WTC11 (cell line): Measurements from ENCODE around the gene CNTN5. TPM values are rescaled to one million over a fixed set of nuclear protein-coding genes. Genes with fewer than 3 reads are reported as not detected.

Experiments
- ATAC-seq: fragments of 200-7000 bp; cut with Tn5 transposase; 2 replicates; pipeline ENCODE4 v1.10.0; 2021; ENCODE audit warnings: mild to moderate bottlenecking, moderate library complexity
- CTCF ChIA-PET: fragments of 300-600 bp; sonication (Branson Sonifier 250); formaldehyde crosslinking; loops from one replicate; lab custom pipeline; 2021; ENCODE audit warnings: antibody characterized with exemption; lab: Charles Lee
- POLR2A ChIA-PET: fragments of 350-600 bp; sonication (Branson Sonifier 250); formaldehyde crosslinking; loops from one replicate; lab custom pipeline; 2021; ENCODE audit warnings: antibody characterized with exemption; lab: Charles Lee
- DNase-seq: peaks from one replicate; pipeline ENCODE4 v3.0.0; 2021; ENCODE audit warnings: low spot score
- H3K27ac Mint-ChIP-seq: 2 replicates; pipeline ENCODE4 v1.8.0; 2021; ENCODE audit warnings: mixed read lengths
- H3K27me3 Mint-ChIP-seq: 2 replicates; pipeline ENCODE4 v1.8.0; 2021; ENCODE audit warnings: low read depth, mild to moderate bottlenecking, moderate library complexity, mixed read lengths
- H3K36me3 Mint-ChIP-seq: 2 replicates; pipeline ENCODE4 v1.8.0; 2021; ENCODE audit warnings: mixed read lengths
- H3K4me1 Mint-ChIP-seq: 2 replicates; pipeline ENCODE4 v1.8.0; 2022; ENCODE audit warnings: mixed read lengths
- H3K4me3 Mint-ChIP-seq: 2 replicates; pipeline ENCODE4 v1.8.0; 2021; ENCODE audit warnings: mild to moderate bottlenecking, moderate library complexity, mixed read lengths
- H3K9me3 Mint-ChIP-seq: 2 replicates; pipeline ENCODE4 v1.8.0; 2021; ENCODE audit warnings: mixed read lengths
- ELF4 ChIP-seq: sonication (generic); formaldehyde crosslinking; IDR thresholded peaks from 2 replicates; pipeline ENCODE4 v1.8.1; 2022; ENCODE audit warnings: low read depth, mild to moderate bottlenecking, moderate library complexity, missing genetic modification reagents
- FOXJ3 ChIP-seq: sonication (generic); formaldehyde crosslinking; IDR thresholded peaks from 2 replicates; pipeline ENCODE4 v1.9.0; 2021; ENCODE audit warnings: missing genetic modification reagents, mild to moderate bottlenecking, borderline replicate concordance
- GTF2I ChIP-seq: fragments of 250-450 bp; sonication (Bioruptor Pico); conservative IDR thresholded peaks from 2 replicates; pipeline ENCODE4 v1.4.0; 2021; ENCODE audit warnings: mild to moderate bottlenecking
- HMGA2 ChIP-seq: fragments of 250-450 bp; sonication (Bioruptor Pico); IDR thresholded peaks from 2 replicates; pipeline ENCODE4 v1.4.0; 2021; ENCODE audit warnings: mild to moderate bottlenecking, moderate library complexity
- JUN ChIP-seq: sonication (generic); formaldehyde crosslinking; IDR thresholded peaks from 2 replicates; pipeline ENCODE4 v1.8.0; 2023; ENCODE audit warnings: mild to moderate bottlenecking, missing genetic modification reagents
- NFE2L1 ChIP-seq: sonication (generic); formaldehyde crosslinking; IDR thresholded peaks from 2 replicates; pipeline ENCODE4 v1.8.1; 2023; ENCODE audit warnings: missing genetic modification reagents
- NFYB ChIP-seq: sonication (generic); formaldehyde crosslinking; conservative IDR thresholded peaks from 2 replicates; pipeline ENCODE4 v1.8.0; 2022; ENCODE audit warnings: low read depth, missing genetic modification reagents
- NR1H2 ChIP-seq: sonication (generic); formaldehyde crosslinking; IDR thresholded peaks from 2 replicates; pipeline ENCODE4 v1.9.0; 2021; ENCODE audit warnings: mild to moderate bottlenecking, moderate library complexity, missing genetic modification reagents
- ZNF138 ChIP-seq: sonication (generic); formaldehyde crosslinking; conservative IDR thresholded peaks from 2 replicates; pipeline ENCODE4 v1.8.1; 2022; ENCODE audit warnings: mild to moderate bottlenecking, moderate library complexity, missing genetic modification reagents
- ZNF317 ChIP-seq: sonication (generic); formaldehyde crosslinking; IDR thresholded peaks from 2 replicates; pipeline ENCODE4 v1.8.1; 2023; ENCODE audit warnings: low read depth, mild to moderate bottlenecking, moderate library complexity, missing genetic modification reagents, borderline replicate concordance
- total RNA-seq: library from RNA; stranded (reverse); gene quantifications from 3 replicates; pipeline ENCODE4 v1.2.3, GENCODE V29; 2021
- TF ChIP-seq, protein P1 (sequence below): sonication (generic); formaldehyde crosslinking; conservative IDR thresholded peaks from 2 replicates; pipeline ENCODE4 v1.8.1; 2022; ENCODE audit warnings: mild to moderate bottlenecking, missing genetic modification reagents
- TF ChIP-seq, protein P2 (sequence below): fragments of 250-450 bp; sonication (Bioruptor Pico); IDR thresholded peaks from 2 replicates; pipeline ENCODE4 v1.9.0; 2021; ENCODE audit warnings: moderate library complexity, mild to moderate bottlenecking, inconsistent platforms, borderline replicate concordance
- TF ChIP-seq, protein P3 (sequence below): sonication (generic); formaldehyde crosslinking; IDR thresholded peaks from 2 replicates; pipeline ENCODE4 v1.8.1; 2023; ENCODE audit warnings: mild to moderate bottlenecking, missing genetic modification reagents, moderate library complexity
- TF ChIP-seq, protein P4 (sequence below): sonication (generic); formaldehyde crosslinking; IDR thresholded peaks from 2 replicates; pipeline ENCODE4 v1.8.1; 2022; ENCODE audit warnings: mild to moderate bottlenecking, moderate library complexity, missing genetic modification reagents
- TF ChIP-seq, protein P5 (sequence below): sonication (generic); formaldehyde crosslinking; IDR thresholded peaks from 2 replicates; pipeline ENCODE4 v1.8.1; 2023; ENCODE audit warnings: mild to moderate bottlenecking, missing genetic modification reagents
- TF ChIP-seq, protein P6 (sequence below): sonication (generic); formaldehyde crosslinking; IDR thresholded peaks from 2 replicates; pipeline ENCODE4 v1.8.0; 2022; ENCODE audit warnings: missing genetic modification reagents
- TF ChIP-seq, protein P7 (sequence below): fragments of 250-450 bp; sonication (Bioruptor Pico); IDR thresholded peaks from 2 replicates; pipeline ENCODE4 v1.8.0; 2021; ENCODE audit warnings: mild to moderate bottlenecking
- TF ChIP-seq, protein P8 (sequence below): sonication (generic); formaldehyde crosslinking; IDR thresholded peaks from 2 replicates; pipeline ENCODE4 v1.8.1; 2023; ENCODE audit warnings: mild to moderate bottlenecking, missing genetic modification reagents
- TF ChIP-seq, protein P9 (sequence below): sonication (generic); formaldehyde crosslinking; IDR thresholded peaks from 2 replicates; pipeline ENCODE4 v1.8.0; 2022; ENCODE audit warnings: mild to moderate bottlenecking, missing genetic modification reagents

Gene CNTN5
- total RNA-seq, 1 experiment from 2014 or later, result 0.07 TPM

DNA sequence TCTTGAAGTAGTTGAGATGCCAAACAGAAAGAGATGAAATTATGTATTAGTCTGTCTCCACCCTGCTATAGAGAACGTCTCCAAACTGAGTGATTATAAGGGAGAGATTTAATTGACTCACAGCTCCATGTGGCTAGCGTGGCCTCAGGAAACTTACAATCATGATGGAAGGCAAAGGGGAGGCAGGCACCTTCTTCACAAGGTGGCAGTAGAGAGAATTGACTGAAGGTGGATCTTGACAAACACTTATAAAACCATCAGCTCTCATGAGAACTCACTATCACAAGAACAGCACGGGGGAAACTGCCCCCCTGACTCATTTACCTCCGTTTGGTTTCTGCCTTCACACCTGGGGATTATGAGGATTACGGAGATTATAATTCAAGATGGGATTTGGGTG lies 794.0 kb downstream of the CNTN5 start:
- no peak for TF ChIP-seq ZNF138 (CRISPR knock-in tag)
- TF ChIP-seq JUN (CRISPR knock-in tag), result no peak
- TF ChIP-seq, all 79 proteins: peak for 0
- DNase-seq (no peak), ATAC-seq (peak; percentile 47)
- Mint-ChIP-seq H3K27ac (no peak overlapping the region), H3K27me3 (peaks cover 4% of the 10 kb centered on the region; the same call in 1 of the 2 replicates), H3K36me3 (no peaks in the 10 kb centered on the region), H3K4me3 (no peak overlapping the region), H3K4me1 (peaks cover 7% of the 10 kb centered on the region; the same call in 1 of the 2 replicates), H3K9me3 (peaks cover 4% of the 10 kb centered on the region)
- POLR2A ChIA-PET, result no interaction called here
- CTCF ChIA-PET, result interaction anchor here (0.6 to 1.1 kb wide), 4 partner anchors 9 to 737 kb away, joined by 3 to 5 read pairs (median 4); no protein-coding TSS in a partner anchor

DNA sequence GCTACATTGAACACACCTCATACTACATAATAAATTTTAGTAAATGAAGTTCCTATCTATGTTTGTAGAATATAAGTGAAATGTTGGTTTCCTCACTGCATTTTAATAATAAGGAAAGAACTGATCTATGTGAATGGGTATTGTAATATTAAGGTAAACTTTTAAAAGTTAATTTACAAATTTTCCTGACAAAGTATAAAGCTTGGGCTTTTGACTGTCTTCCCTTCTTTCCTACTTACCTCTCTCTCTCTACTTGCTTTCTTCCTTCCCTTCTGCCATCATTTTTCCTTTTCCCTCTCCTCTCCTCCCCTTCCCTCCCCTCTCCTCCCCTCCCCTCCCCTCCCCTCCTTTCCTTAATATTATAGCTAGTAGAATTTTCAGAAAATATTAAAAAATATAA lies 798.2 kb downstream of the CNTN5 start:
- ATAC-seq, result no peak
- Mint-ChIP-seq H3K9me3 (peaks cover 4% of the 10 kb centered on the region), H3K36me3 (no peaks in the 10 kb centered on the region), H3K4me3 (no peak overlapping the region), H3K4me1 (peaks cover 7% of the 10 kb centered on the region; the same call in 1 of the 2 replicates), H3K27me3 (peaks cover 24% of the 10 kb centered on the region), H3K27ac (no peak overlapping the region)
- POLR2A ChIA-PET, result no interaction called here
- CTCF ChIA-PET, result no interaction called here
- TF ChIP-seq, protein P1, sequence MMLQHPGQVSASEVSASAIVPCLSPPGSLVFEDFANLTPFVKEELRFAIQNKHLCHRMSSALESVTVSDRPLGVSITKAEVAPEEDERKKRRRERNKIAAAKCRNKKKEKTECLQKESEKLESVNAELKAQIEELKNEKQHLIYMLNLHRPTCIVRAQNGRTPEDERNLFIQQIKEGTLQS (CRISPR knock-in tag), result no peak
- no peak for TF ChIP-seq ZNF317
- no peak for TF ChIP-seq NFYB (CRISPR knock-in tag)
- TF ChIP-seq NR1H2 (CRISPR knock-in tag), result no peak
- TF ChIP-seq, protein P2, sequence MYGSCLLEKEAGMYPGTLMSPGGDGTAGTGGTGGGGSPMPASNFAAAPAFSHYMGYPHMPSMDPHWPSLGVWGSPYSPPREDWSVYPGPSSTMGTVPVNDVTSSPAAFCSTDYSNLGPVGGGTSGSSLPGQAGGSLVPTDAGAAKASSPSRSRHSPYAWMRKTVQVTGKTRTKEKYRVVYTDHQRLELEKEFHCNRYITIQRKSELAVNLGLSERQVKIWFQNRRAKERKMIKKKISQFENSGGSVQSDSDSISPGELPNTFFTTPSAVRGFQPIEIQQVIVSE (CRISPR knock-in tag), result no peak
- TF ChIP-seq, protein P3, sequence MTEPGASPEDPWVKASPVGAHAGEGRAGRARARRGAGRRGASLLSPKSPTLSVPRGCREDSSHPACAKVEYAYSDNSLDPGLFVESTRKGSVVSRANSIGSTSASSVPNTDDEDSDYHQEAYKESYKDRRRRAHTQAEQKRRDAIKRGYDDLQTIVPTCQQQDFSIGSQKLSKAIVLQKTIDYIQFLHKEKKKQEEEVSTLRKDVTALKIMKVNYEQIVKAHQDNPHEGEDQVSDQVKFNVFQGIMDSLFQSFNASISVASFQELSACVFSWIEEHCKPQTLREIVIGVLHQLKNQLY (CRISPR knock-in tag), result no peak
- no peak for TF ChIP-seq ELF4 (CRISPR knock-in tag)
- TF ChIP-seq JUN (CRISPR knock-in tag), result no peak
- TF ChIP-seq, protein P4, sequence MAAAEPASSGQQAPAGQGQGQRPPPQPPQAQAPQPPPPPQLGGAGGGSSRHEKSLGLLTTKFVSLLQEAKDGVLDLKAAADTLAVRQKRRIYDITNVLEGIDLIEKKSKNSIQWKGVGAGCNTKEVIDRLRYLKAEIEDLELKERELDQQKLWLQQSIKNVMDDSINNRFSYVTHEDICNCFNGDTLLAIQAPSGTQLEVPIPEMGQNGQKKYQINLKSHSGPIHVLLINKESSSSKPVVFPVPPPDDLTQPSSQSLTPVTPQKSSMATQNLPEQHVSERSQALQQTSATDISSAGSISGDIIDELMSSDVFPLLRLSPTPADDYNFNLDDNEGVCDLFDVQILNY (CRISPR knock-in tag), result no peak
- TF ChIP-seq, protein P5, sequence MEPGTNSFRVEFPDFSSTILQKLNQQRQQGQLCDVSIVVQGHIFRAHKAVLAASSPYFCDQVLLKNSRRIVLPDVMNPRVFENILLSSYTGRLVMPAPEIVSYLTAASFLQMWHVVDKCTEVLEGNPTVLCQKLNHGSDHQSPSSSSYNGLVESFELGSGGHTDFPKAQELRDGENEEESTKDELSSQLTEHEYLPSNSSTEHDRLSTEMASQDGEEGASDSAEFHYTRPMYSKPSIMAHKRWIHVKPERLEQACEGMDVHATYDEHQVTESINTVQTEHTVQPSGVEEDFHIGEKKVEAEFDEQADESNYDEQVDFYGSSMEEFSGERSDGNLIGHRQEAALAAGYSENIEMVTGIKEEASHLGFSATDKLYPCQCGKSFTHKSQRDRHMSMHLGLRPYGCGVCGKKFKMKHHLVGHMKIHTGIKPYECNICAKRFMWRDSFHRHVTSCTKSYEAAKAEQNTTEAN (CRISPR knock-in tag), result no peak
- no peak for TF ChIP-seq ZNF138 (CRISPR knock-in tag)
- TF ChIP-seq, protein P6, sequence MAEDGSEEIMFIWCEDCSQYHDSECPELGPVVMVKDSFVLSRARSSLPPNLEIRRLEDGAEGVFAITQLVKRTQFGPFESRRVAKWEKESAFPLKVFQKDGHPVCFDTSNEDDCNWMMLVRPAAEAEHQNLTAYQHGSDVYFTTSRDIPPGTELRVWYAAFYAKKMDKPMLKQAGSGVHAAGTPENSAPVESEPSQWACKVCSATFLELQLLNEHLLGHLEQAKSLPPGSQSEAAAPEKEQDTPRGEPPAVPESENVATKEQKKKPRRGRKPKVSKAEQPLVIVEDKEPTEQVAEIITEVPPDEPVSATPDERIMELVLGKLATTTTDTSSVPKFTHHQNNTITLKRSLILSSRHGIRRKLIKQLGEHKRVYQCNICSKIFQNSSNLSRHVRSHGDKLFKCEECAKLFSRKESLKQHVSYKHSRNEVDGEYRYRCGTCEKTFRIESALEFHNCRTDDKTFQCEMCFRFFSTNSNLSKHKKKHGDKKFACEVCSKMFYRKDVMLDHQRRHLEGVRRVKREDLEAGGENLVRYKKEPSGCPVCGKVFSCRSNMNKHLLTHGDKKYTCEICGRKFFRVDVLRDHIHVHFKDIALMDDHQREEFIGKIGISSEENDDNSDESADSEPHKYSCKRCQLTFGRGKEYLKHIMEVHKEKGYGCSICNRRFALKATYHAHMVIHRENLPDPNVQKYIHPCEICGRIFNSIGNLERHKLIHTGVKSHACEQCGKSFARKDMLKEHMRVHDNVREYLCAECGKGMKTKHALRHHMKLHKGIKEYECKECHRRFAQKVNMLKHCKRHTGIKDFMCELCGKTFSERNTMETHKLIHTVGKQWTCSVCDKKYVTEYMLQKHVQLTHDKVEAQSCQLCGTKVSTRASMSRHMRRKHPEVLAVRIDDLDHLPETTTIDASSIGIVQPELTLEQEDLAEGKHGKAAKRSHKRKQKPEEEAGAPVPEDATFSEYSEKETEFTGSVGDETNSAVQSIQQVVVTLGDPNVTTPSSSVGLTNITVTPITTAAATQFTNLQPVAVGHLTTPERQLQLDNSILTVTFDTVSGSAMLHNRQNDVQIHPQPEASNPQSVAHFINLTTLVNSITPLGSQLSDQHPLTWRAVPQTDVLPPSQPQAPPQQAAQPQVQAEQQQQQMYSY (CRISPR knock-in tag), result no peak
- TF ChIP-seq, protein P7, sequence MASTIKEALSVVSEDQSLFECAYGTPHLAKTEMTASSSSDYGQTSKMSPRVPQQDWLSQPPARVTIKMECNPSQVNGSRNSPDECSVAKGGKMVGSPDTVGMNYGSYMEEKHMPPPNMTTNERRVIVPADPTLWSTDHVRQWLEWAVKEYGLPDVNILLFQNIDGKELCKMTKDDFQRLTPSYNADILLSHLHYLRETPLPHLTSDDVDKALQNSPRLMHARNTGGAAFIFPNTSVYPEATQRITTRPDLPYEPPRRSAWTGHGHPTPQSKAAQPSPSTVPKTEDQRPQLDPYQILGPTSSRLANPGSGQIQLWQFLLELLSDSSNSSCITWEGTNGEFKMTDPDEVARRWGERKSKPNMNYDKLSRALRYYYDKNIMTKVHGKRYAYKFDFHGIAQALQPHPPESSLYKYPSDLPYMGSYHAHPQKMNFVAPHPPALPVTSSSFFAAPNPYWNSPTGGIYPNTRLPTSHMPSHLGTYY (CRISPR knock-in tag), result no peak
- no peak for TF ChIP-seq FOXJ3 (CRISPR knock-in tag)
- TF ChIP-seq, protein P8, sequence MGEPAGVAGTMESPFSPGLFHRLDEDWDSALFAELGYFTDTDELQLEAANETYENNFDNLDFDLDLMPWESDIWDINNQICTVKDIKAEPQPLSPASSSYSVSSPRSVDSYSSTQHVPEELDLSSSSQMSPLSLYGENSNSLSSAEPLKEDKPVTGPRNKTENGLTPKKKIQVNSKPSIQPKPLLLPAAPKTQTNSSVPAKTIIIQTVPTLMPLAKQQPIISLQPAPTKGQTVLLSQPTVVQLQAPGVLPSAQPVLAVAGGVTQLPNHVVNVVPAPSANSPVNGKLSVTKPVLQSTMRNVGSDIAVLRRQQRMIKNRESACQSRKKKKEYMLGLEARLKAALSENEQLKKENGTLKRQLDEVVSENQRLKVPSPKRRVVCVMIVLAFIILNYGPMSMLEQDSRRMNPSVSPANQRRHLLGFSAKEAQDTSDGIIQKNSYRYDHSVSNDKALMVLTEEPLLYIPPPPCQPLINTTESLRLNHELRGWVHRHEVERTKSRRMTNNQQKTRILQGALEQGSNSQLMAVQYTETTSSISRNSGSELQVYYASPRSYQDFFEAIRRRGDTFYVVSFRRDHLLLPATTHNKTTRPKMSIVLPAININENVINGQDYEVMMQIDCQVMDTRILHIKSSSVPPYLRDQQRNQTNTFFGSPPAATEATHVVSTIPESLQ (CRISPR knock-in tag), result no peak
- no peak for TF ChIP-seq HMGA2 (CRISPR knock-in tag)
- TF ChIP-seq NFE2L1, result no peak
- no peak for TF ChIP-seq GTF2I (CRISPR knock-in tag)
- TF ChIP-seq, protein P9, sequence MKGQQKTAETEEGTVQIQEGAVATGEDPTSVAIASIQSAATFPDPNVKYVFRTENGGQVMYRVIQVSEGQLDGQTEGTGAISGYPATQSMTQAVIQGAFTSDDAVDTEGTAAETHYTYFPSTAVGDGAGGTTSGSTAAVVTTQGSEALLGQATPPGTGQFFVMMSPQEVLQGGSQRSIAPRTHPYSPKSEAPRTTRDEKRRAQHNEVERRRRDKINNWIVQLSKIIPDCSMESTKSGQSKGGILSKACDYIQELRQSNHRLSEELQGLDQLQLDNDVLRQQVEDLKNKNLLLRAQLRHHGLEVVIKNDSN (CRISPR knock-in tag), result no peak
- DNase-seq, result no peak
